ENCODE measurements around the gene VTI1A. TPM values are rescaled to one million over a fixed set of nuclear protein-coding genes. Genes with fewer than 3 reads are reported as not detected.

VTI1A gene
- polyA plus RNA-seq, 1 donor from 2014 or later, result 28.7 TPM

DNA sequence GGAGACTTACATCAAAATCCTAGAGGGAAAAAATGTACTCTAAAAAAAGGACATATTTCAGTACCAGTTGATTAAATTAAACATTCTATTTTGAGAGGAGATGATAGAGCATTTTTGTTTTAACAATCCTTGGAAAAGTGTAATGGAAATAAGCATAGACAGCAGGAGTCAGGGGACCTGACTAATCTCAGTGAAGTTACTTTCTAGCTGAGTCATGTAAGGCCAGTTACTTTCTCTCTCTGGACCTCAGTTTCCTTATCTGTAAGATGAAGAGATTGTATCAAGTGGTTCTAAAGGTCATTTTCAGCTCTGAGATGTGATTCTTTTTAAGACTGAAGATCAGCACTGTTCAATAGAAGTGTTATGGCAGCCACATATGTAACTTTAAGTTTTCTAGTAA lies 44.1 kb downstream of the VTI1A start:
- H2AFZ ChIP-seq (ENCODE audit: low read depth, low read length), result no peak overlapping the region
- TF ChIP-seq SMC3 (conservative IDR thresholded peaks at IDR 0.05; ENCODE audit: poor library complexity) (no peak), TAF1 (IDR thresholded peaks at IDR 0.05; ENCODE audit: low read depth) (no peak), POLR2AphosphoS5 (IDR thresholded peaks at IDR 0.05) (no peak), MXI1 (conservative IDR thresholded peaks at IDR 0.05; ENCODE audit: poor library complexity, severe bottlenecking) (no peak), EZH2 (IDR thresholded peaks at IDR 0.05; ENCODE audit: borderline replicate concordance, insufficient read depth, low read length, poor library complexity, severe bottlenecking) (no peak), EP300 (conservative IDR thresholded peaks at IDR 0.05; ENCODE audit: poor library complexity, severe bottlenecking) (no peak), RAD21 (conservative IDR thresholded peaks at IDR 0.05) (no peak)
- TF ChIP-seq, protein P1, sequence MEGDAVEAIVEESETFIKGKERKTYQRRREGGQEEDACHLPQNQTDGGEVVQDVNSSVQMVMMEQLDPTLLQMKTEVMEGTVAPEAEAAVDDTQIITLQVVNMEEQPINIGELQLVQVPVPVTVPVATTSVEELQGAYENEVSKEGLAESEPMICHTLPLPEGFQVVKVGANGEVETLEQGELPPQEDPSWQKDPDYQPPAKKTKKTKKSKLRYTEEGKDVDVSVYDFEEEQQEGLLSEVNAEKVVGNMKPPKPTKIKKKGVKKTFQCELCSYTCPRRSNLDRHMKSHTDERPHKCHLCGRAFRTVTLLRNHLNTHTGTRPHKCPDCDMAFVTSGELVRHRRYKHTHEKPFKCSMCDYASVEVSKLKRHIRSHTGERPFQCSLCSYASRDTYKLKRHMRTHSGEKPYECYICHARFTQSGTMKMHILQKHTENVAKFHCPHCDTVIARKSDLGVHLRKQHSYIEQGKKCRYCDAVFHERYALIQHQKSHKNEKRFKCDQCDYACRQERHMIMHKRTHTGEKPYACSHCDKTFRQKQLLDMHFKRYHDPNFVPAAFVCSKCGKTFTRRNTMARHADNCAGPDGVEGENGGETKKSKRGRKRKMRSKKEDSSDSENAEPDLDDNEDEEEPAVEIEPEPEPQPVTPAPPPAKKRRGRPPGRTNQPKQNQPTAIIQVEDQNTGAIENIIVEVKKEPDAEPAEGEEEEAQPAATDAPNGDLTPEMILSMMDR (IDR thresholded peaks at IDR 0.05; ENCODE audit: poor library complexity, severe bottlenecking), result no peak
- TF ChIP-seq, protein P2, sequence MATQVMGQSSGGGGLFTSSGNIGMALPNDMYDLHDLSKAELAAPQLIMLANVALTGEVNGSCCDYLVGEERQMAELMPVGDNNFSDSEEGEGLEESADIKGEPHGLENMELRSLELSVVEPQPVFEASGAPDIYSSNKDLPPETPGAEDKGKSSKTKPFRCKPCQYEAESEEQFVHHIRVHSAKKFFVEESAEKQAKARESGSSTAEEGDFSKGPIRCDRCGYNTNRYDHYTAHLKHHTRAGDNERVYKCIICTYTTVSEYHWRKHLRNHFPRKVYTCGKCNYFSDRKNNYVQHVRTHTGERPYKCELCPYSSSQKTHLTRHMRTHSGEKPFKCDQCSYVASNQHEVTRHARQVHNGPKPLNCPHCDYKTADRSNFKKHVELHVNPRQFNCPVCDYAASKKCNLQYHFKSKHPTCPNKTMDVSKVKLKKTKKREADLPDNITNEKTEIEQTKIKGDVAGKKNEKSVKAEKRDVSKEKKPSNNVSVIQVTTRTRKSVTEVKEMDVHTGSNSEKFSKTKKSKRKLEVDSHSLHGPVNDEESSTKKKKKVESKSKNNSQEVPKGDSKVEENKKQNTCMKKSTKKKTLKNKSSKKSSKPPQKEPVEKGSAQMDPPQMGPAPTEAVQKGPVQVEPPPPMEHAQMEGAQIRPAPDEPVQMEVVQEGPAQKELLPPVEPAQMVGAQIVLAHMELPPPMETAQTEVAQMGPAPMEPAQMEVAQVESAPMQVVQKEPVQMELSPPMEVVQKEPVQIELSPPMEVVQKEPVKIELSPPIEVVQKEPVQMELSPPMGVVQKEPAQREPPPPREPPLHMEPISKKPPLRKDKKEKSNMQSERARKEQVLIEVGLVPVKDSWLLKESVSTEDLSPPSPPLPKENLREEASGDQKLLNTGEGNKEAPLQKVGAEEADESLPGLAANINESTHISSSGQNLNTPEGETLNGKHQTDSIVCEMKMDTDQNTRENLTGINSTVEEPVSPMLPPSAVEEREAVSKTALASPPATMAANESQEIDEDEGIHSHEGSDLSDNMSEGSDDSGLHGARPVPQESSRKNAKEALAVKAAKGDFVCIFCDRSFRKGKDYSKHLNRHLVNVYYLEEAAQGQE (IDR thresholded peaks at IDR 0.05; ENCODE audit: borderline replicate concordance), result no peak
- H3K4me3 ChIP-seq (ENCODE audit: low read length), result no peak overlapping the region
- H3K4me2 ChIP-seq (ENCODE audit: low read length), result no peak overlapping the region
- no peaks in the 10 kb centered on the region for H3K9me3 ChIP-seq (ENCODE audit: low read length)
- no peaks in the 10 kb centered on the region for H3K79me2 ChIP-seq (replicated peaks; ENCODE audit: insufficient read depth, low read length)
- no peaks in the 10 kb centered on the region for H3K36me3 ChIP-seq (ENCODE audit: insufficient read depth, low read length)
- no peaks in the 10 kb centered on the region for H4K20me1 ChIP-seq (ENCODE audit: insufficient read depth)
- H3K27ac ChIP-seq (ENCODE audit: low read length), result no peak overlapping the region
- no peaks in the 10 kb centered on the region for H3K9me2 ChIP-seq (ENCODE audit: insufficient read depth, low read length)
- no peaks in the 10 kb centered on the region for H3F3A ChIP-seq (ENCODE audit: insufficient read depth, low read length, poor library complexity, severe bottlenecking)
- no peaks in the 10 kb centered on the region for H3K27me3 ChIP-seq (ENCODE audit: insufficient read depth, low read depth, low read length)
- no peak overlapping the region for H3K9ac ChIP-seq (ENCODE audit: low read length)

DNA sequence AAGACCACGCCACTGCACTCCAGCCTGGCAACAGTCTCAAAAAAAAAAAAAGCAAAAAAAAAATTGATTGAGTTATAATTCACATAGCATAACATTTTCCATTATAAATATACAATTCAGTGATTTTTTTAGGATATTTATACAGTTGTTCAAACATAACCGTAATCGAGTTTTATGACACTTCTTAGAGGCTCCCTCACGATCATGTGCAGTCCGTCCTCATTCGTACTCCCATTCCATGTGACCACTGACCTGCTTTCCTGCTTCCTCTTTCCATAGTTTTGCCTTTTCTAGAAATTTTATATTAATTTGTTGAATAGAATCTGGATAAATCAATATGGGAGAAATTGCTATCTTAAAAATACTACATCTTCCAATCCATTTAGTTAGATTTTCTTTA lies 45.7 kb downstream of the VTI1A start:
- Histone ChIP-seq H2AFZ (ENCODE audit: low read depth, low read length) (no peak overlapping the region), H3K4me3 (ENCODE audit: low read length) (no peak overlapping the region), H4K20me1 (ENCODE audit: insufficient read depth) (no peaks in the 10 kb centered on the region), H3K9me3 (ENCODE audit: low read length) (no peaks in the 10 kb centered on the region), H3K79me2 (replicated peaks; ENCODE audit: insufficient read depth, low read length) (no peaks in the 10 kb centered on the region), H3K27me3 (ENCODE audit: insufficient read depth, low read depth, low read length) (no peaks in the 10 kb centered on the region), H3K36me3 (ENCODE audit: insufficient read depth, low read length) (no peaks in the 10 kb centered on the region), H3K4me2 (ENCODE audit: low read length) (no peak overlapping the region), H3F3A (ENCODE audit: insufficient read depth, low read length, poor library complexity, severe bottlenecking) (no peaks in the 10 kb centered on the region), H3K9ac (ENCODE audit: low read length) (no peak overlapping the region), H3K27ac (ENCODE audit: low read length) (no peak overlapping the region), H3K9me2 (ENCODE audit: insufficient read depth, low read length) (no peaks in the 10 kb centered on the region)
- no peak for TF ChIP-seq EP300 (conservative IDR thresholded peaks at IDR 0.05; ENCODE audit: poor library complexity, severe bottlenecking)
- TF ChIP-seq MXI1 (conservative IDR thresholded peaks at IDR 0.05; ENCODE audit: poor library complexity, severe bottlenecking), result no peak
- no peak for TF ChIP-seq SMC3 (conservative IDR thresholded peaks at IDR 0.05; ENCODE audit: poor library complexity)
- no peak for TF ChIP-seq EZH2 (IDR thresholded peaks at IDR 0.05; ENCODE audit: borderline replicate concordance, insufficient read depth, low read length, poor library complexity, severe bottlenecking)
- TF ChIP-seq POLR2AphosphoS5 (IDR thresholded peaks at IDR 0.05), result no peak
- TF ChIP-seq TAF1 (IDR thresholded peaks at IDR 0.05; ENCODE audit: low read depth), result no peak
- no peak for TF ChIP-seq RAD21 (conservative IDR thresholded peaks at IDR 0.05)
- TF ChIP-seq, protein P2 (IDR thresholded peaks at IDR 0.05; ENCODE audit: borderline replicate concordance), result no peak
- TF ChIP-seq, protein P1 (IDR thresholded peaks at IDR 0.05; ENCODE audit: poor library complexity, severe bottlenecking), result no peak
